ENCODE results near the gene IRX2.

The IRX2 gene

DNA sequence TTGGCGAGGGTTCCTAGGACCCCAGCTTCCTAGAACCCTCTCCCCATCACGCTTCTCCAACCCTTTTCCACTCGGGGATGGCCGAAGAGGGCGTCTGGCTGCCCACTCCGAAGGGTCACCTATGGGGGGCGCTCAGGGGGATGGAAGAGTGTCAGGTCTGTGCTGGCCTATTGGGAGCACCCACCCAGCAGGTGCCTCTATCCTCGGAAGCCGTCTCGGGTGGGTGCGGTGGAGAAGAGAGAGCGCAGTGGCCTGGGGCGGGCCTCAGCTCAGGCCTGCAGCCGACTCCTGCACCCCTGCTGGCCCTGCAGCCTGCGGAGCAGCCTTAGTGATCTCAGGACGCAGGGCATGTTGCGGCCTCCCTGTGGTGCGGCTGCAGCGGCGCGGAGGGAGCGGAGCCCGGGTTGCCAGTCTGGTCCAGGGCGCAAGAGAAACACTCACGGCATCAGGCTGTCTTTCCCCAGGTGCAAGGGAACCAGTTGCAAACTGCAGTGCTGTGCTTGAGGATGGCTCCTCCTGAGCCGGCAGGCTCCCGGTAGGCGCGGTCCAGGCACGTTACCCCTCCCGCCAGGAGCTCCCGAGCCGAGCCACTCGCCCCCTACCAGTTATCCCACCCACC is 1.5 kb upstream of the IRX2 start:
- H2AFZ ChIP-seq (ENCODE audit: low read depth, low read length) = no peak overlapping the region
- no peak overlapping the region for H3K4me2 ChIP-seq (ENCODE audit: low read length)
- no peaks in the 10 kb centered on the region for H3K4me1 ChIP-seq (ENCODE audit: low read length)
- no peak for TF ChIP-seq EZH2phosphoT487 (IDR thresholded peaks at IDR 0.05; ENCODE audit: low read depth)
- TF ChIP-seq, protein P1, sequence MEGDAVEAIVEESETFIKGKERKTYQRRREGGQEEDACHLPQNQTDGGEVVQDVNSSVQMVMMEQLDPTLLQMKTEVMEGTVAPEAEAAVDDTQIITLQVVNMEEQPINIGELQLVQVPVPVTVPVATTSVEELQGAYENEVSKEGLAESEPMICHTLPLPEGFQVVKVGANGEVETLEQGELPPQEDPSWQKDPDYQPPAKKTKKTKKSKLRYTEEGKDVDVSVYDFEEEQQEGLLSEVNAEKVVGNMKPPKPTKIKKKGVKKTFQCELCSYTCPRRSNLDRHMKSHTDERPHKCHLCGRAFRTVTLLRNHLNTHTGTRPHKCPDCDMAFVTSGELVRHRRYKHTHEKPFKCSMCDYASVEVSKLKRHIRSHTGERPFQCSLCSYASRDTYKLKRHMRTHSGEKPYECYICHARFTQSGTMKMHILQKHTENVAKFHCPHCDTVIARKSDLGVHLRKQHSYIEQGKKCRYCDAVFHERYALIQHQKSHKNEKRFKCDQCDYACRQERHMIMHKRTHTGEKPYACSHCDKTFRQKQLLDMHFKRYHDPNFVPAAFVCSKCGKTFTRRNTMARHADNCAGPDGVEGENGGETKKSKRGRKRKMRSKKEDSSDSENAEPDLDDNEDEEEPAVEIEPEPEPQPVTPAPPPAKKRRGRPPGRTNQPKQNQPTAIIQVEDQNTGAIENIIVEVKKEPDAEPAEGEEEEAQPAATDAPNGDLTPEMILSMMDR (IDR thresholded peaks at IDR 0.05; ENCODE audit: low read depth, low read length) = no peak
- H3K9me3 ChIP-seq (ENCODE audit: insufficient read depth, low read length) = no peaks in the 10 kb centered on the region
- no peak overlapping the region for H3K4me3 ChIP-seq (ENCODE audit: low read length)
- no peaks in the 10 kb centered on the region for H3K27me3 ChIP-seq (ENCODE audit: low read depth, low read length)
- no peaks in the 10 kb centered on the region for H3K36me3 ChIP-seq (replicated peaks; ENCODE audit: low read depth, low read length)
- H4K20me1 ChIP-seq (ENCODE audit: insufficient read depth, low read length) = no peaks in the 10 kb centered on the region
- H3K27ac ChIP-seq (ENCODE audit: low read length) = no peak overlapping the region
- H3K9ac ChIP-seq (ENCODE audit: low read length) = no peak overlapping the region
- no peaks in the 10 kb centered on the region for H3K79me2 ChIP-seq (ENCODE audit: low read length)

DNA sequence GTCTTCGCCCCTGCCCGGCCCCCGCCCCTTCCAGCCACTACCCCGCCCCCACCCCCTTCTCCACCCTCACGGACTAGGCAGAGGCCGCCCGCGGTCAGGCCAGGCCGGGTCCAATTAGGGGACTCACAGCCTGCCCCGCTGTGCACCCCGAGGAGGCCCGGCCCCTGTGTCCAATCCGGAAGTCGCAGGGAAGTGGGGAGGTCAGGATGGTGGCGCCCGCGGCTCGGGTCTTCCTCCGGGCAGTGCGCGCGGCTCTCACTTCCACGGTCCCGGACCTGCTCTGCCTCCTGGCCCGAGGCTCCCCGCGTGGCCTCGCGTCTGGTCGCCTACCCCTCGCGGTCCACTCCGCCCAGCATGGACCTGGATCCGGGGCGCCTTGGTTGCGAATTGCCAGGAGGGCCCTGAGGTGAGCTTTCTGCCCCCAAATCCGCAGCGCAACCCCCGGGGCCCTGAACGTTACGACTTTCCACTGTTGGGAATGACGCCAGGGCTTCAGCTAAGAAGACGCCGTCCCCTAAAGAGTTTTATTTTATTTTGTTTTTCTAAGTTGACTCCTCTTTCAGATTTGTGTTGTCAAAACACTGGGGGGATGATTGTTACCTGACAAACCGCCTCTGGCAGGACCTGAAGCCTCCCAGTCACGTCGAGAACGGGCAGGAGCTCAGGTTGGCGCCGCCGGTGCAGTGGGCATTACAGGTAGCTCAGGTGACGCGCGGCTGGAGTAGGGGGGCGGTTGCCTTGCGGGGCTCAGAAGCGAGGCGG is 763 bp upstream of the IRX2 start:
- Histone ChIP-seq H3K27me3 (ENCODE audit: low read depth, low read length) (no peaks in the 10 kb centered on the region), H2AFZ (ENCODE audit: low read depth, low read length) (no peak overlapping the region), H4K20me1 (ENCODE audit: insufficient read depth, low read length) (no peaks in the 10 kb centered on the region), H3K4me3 (ENCODE audit: low read length) (no peak overlapping the region), H3K4me2 (ENCODE audit: low read length) (no peak overlapping the region), H3K4me1 (ENCODE audit: low read length) (no peaks in the 10 kb centered on the region), H3K27ac (ENCODE audit: low read length) (no peak overlapping the region), H3K36me3 (replicated peaks; ENCODE audit: low read depth, low read length) (no peaks in the 10 kb centered on the region), H3K79me2 (ENCODE audit: low read length) (no peaks in the 10 kb centered on the region), H3K9me3 (ENCODE audit: insufficient read depth, low read length) (no peaks in the 10 kb centered on the region), H3K9ac (ENCODE audit: low read length) (no peak overlapping the region)
- no peak for TF ChIP-seq EZH2phosphoT487 (IDR thresholded peaks at IDR 0.05; ENCODE audit: low read depth)
- TF ChIP-seq, protein P1 (IDR thresholded peaks at IDR 0.05; ENCODE audit: low read depth, low read length) = no peak

DNA sequence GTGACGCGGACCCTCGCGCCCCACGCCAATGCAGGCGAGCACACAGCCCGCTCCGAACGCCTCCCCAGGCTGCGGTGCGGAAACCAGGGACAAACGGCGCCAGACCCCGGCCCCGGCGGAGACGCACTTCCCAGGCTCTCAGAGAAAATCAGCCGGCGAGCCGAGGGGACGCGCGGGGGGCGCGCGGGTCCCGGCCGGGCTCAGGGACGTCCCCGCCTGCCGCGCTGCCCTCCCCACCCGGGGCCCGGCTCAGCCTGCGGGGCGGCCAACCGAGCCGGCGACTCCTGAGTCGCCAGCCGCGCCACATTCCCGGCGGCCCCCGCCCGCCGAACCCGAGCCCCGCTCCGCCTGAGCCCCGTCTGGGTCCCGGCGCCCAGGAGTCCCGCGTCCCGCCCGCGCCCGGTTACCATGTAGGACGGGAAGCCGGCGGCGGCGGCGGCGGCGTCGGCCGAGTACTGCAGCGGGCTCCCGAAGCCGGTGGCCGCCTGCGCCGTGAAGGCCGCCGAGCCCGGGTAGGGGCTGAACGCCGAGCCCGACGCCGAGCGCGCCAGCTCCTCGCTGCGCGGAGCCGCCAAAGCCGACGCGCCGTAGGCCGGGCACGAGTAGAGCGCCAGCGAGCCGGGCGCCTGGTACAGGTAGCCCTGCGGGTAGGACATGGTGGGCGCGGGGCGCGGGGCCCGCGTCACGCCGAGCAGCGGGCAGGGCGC is 566 bp downstream of the IRX2 start:
- Histone ChIP-seq H3K27ac (ENCODE audit: low read length) (no peak overlapping the region), H3K4me2 (ENCODE audit: low read length) (no peak overlapping the region), H3K27me3 (ENCODE audit: low read depth, low read length) (no peaks in the 10 kb centered on the region), H4K20me1 (ENCODE audit: insufficient read depth, low read length) (no peaks in the 10 kb centered on the region), H3K4me3 (ENCODE audit: low read length) (no peak overlapping the region), H3K4me1 (ENCODE audit: low read length) (no peaks in the 10 kb centered on the region), H3K79me2 (ENCODE audit: low read length) (no peaks in the 10 kb centered on the region), H3K36me3 (replicated peaks; ENCODE audit: low read depth, low read length) (no peaks in the 10 kb centered on the region), H2AFZ (ENCODE audit: low read depth, low read length) (no peak overlapping the region), H3K9me3 (ENCODE audit: insufficient read depth, low read length) (no peaks in the 10 kb centered on the region), H3K9ac (ENCODE audit: low read length) (no peak overlapping the region)
- TF ChIP-seq EZH2phosphoT487 (IDR thresholded peaks at IDR 0.05; ENCODE audit: low read depth) = no peak
- TF ChIP-seq, protein P1 (IDR thresholded peaks at IDR 0.05; ENCODE audit: low read depth, low read length) = no peak

All from OCI-LY3 (cell line).